T-helper 1 cell (primary cell): ENCODE measurements around the gene GALNT2.

Source experiments
- DNase-seq, 5 donors: peaks; one replicate each; pipeline ENCODE4 v3.0.0-alpha.2; 2012 to 2020

Gene GALNT2

DNA sequence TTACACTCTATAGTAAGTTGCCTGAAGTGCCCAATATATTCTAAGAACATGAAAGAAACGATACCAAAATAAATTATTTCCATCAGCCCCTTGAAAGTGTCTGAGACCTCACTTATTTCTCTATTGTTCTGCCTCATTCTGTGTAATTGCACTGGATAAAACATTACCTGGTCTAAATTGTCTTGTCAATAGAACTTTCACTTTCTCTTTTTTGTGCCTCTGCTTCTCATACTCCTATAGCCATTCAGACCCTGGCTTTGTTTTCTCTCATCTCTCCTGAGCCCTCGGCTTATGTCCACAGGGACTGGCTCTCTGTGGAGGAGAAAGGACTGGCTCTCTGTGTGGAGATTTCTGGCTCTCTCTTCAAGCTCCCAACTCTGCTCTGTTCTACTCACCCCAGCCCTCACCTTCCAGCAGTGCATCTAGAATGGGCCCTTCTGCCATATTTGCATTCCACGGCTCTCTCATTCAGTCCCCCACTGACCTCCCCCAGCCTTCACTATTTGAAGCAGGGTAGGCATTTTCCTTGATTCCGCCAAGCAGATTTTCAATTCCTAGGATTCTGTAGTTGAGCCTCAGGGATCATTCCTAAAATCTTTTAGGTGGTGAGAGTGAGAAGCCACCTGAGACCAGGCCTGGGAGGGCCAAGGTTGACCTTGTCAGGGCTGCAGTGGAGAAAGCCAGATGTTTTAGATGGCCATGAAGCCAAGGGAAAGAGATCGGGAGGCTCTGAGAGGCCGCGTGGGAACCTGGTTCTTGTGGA is 15.9 kb upstream of the GALNT2 start:
- DNase-seq: no peak

GRCh38 chr1:230052018-230052417 is 15.0 kb upstream of the GALNT2 start:
- no peak for DNase-seq

DNA sequence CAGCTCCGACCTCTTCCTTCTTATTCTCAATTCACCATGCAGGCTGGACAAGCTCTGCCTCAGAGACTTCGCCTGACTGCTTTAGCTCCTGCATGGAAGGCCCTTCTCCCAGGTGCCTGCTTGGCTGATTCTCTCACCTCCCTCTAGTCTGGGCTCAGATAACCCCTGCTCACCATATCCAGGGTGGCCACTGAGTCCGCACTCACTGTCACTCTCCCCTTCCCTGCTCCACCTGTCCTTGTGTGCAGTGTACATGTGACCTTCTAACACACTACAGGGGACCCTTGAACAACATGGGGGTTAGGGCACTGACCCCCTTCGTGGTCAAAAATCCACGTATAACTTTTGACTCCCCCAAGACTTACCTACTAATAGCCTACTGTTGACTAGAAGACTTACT is 14.4 kb upstream of the GALNT2 start:
- no peak for DNase-seq

DNA sequence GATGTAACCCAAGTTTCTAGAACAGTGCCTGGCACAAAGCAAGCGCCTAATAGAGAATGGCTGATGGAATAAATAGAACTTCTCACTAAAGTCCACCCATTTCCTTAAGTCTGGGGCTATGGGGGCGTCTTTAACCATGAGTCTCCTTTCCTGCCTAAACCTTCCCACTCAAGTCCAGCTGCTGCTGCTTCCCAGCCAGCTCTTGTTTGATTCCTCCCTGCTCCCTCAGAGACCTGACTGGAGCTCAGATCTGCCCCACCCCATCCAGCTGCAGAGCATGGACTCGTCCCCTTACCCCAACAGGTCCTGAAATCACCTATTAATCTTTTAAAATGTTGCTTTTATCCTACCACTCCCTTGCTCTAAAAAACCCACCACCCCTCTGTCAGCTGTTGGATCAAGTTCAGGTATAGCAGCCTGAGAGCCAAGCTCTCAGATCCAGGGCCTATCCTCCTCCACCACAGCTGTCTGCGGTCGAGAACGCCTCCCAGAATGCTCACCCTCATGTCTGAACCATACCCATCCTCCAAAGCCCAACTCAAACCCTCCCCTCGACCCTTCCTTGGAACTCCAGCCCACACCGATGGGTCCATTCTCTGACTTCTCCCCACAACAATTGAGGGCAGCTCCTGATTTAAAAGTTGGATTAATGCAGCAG is 12.8 kb upstream of the GALNT2 start:
- no peak for DNase-seq

- no peak for DNase-seq
These were observed 10.9 kb upstream of the GALNT2 start for GRCh38 chr1:230056098-230056497.

GRCh38 chr1:230057100-230057499 is 9.9 kb upstream of the GALNT2 start:
- no peak for DNase-seq

- no peak for DNase-seq
These were observed 9.1 kb upstream of the GALNT2 start for GRCh38 chr1:230057681-230058565.

- no peak for DNase-seq
These were observed 8.4 kb upstream of the GALNT2 start for GRCh38 chr1:230058626-230059025.

DNA sequence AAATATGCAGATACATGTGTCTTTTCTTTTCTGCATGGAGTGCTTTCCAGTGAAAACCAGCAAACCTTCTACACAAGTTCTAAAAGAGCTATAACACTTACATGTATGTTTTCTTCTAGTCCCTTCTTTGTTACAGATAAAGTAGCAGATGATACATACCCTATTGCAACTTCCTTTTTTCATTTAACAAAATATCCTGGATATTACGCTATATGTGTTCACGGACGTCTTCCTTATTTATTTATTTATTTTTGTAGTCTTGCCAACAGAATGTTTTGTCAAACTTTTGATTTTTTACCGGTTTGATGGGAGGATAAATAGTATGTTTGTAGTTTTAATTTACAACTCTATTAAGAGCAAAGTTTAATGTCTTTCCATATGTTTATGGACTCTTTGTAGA is 5.2 kb upstream of the GALNT2 start:
- no peak for DNase-seq

- no peak for DNase-seq
These were observed 4.5 kb upstream of the GALNT2 start for GRCh38 chr1:230062521-230062920.

DNA sequence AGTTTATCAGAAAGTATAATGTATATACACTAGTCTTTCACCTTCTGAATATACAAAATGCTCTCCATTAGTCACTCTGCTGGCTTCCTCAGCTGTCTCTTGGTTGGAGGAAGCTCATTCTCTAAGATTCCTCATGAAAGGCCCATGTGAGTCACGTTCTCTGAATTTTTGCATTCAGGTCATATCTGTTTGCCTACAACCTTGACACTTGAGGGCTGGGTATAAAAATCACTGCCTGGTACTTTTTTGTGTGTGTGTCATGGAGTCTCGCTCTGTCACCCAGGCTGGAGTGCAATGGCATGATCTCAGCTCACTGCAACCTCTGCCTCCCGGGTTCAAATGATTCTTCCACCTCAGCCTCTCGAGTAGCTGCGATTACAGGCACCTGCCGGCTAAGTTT is 2.8 kb upstream of the GALNT2 start:
- DNase-seq: no peak

GRCh38 chr1:230065161-230065560 is 1.9 kb upstream of the GALNT2 start:
- no peak for DNase-seq

DNA sequence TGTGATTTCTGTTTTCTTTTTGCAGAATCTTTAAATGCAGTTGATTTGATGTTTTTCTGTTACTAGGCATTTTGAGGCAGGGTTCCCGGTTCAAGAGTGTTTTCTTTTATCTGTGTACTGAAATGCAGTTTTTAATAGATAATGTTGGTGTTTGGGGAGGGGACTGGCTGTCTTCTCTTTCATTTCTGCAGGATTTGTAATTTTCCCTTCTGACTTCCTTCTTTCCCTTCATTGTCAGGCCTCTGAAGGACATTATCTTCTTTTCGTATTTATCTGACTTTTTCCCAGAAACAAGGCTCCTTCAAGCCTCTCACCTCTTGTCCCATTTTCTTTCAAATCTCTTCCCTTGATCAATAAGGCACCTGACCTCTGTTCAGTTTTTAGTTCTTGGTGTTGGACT is 1.5 kb upstream of the GALNT2 start:
- DNase-seq: no peak

DNA sequence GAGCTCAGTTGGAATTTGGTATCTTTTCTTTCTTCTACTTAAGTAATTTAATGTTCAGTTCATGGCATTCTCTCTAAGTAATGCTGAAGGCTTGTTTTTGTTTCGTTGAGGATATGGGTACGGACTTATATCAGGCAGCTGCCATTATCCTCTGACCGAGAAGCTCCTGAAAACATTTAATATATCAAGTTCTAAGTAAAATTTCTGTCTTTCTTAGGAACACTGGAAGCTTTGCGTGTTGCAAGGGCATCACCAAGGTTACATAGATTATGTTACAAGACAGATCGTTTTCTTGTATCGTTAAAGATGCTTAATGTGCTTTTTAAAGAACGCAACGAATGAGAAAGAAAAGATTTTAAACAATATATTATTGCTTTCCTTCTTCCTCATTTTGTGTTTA is 1.0 kb upstream of the GALNT2 start:
- DNase-seq: no peak

GRCh38 chr1:230067419-230067870 is 407 bp downstream of the GALNT2 start:
- DNase-seq: no peak

- DNase-seq: peak in 3 of 5 donors; percentile 17 to 20 (median 18)
These were observed 1.0 kb downstream of the GALNT2 start for GRCh38 chr1:230067871-230068620.

GRCh38 chr1:230068621-230068873 is 1.5 kb downstream of the GALNT2 start:
- no peak for DNase-seq

DNA sequence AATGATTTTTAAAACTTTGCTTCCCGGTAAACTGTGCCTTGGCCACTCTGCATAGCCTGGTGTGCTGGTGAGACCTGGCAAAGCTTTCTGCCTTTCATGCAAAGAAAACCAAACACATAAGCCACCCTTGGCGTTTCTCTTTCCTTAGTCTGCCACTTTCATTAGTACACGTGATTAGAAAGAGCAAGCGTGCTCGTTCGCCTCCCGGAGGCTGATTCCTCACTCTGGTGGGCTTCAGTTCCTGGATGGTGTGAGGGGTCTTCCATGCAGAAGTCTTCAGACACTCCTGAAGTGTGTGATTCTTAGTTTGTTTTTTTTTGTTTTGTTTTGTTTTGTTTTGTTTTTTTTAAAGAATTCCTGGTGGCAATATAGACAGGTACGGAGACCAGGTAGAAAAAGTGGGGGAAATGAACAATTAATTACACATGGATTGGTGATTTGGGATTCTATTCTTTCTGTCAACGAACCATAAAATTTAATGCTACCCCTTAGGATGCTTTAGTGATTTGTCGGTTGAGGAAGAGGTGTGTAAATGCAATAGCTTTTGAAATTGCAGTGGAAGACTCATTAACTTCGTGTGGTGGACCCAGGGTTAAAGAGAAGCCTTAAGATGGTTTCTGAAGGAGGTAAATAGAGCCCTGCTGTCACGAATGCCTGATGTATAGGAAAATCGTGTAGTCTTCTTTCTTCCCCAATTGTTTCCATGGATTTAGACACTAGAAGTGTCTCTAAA is 2.1 kb downstream of the GALNT2 start:
- DNase-seq: no peak

DNA sequence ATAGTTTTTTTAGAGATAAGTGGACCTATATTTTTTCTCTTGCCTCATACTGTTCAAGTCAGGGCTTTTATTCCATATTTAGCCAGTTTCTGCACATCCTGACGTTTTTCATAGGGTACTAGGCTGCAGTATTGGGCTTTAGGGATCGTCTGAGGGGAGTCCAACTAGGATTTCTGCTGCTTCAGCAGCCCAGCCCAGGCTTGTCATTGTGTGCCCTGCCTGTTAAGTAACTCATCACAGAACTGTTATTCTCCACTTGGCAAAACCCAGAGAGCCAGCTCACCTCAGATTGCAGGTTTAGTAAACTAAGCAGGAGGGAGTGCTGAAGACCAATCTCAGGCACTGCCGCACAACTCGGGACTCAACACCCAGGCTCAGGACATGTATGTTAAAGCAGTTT is 2.8 kb downstream of the GALNT2 start:
- no peak for DNase-seq

- no peak for DNase-seq
These were observed 3.5 kb downstream of the GALNT2 start for GRCh38 chr1:230070321-230071208.

GRCh38 chr1:230071316-230071715 is 4.3 kb downstream of the GALNT2 start:
- DNase-seq: no peak
